ENCODE measurements around the gene HSFX1.

The HSFX1 gene

GRCh38 chrX:149803458-149804062, 29.7 kb downstream of the HSFX1 start:
- no peak for DNase-seq (ENCODE audit: extremely low read depth in 1 of 2, low read depth in 1 of 2)

DNA sequence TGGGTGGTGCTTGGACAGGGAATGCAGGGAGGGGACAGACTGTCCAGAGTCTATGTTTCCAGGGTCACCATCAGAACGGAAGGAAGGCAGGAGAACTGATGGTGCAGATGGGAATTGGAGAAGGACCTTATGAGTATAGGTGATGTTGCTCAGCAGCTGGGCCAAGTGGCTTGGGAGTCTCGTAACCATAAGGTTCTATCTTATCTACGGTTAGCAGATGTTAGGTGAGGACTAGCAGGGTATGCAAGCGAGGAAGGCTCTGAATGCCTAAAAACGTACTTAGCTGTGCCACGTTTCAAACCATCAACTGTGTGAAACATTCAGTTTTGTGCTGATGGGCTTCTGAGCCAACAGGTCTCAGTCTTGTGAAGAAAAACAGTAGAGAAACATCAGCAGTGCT, 30.2 kb downstream of the HSFX1 start:
- no peak for DNase-seq (ENCODE audit: extremely low read depth in 1 of 2, low read depth in 1 of 2)

DNA sequence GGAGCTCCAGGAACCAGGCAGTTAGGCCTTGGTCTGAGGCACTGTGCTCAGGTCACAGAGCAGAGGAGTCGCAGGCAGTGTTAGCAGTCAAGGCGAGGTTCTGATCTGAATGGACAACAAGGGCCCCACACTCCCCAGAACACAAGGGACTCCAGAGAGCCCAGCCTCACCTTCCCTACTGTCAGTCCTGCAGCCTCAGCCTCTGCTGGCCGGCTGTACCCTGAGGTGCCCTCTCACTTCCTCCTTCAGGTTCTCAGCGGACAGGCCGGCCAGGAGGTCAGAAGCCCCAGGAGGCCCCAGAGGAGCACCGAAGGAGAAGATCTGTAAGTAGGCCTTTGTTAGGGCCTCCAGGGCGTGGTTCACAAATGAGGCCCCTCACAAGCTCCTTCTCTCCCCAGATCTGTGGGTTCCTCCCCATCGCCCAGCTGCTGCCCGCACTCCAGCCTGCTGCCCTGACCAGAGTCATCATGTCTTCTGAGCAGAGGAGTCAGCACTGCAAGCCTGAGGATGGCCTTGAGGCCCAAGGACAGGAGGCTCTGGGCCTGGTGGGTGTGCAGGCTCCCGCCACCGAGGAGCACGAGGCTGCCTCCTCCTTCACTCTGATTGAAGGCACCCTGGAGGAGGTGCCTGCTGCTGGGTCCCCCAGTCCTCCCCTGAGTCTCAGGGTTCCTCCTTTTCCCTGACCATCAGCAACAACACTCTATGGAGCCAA, 34.0 kb downstream of the HSFX1 start:
- no peak for DNase-seq (ENCODE audit: extremely low read depth in 1 of 2, low read depth in 1 of 2)

DNA sequence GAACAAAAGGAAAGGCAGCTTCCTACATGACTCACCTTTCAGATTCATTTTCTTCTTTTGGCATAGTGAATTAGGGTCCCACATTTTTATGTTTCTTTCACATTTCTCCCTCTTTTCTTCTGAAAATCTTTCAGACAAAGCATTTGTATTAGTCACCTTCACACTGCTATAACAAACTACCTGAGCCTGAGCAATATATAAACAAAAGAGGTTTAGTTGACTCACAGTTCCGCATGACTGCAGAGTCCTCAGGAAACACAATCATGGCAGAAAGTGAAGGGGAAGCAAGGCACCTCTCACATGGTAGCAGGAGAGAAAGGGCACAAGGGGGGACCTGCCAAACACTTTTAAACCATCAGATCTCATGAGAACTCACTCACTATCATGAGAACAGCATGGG, 44.8 kb downstream of the HSFX1 start:
- no peak for DNase-seq (ENCODE audit: extremely low read depth in 1 of 2, low read depth in 1 of 2)

DNA sequence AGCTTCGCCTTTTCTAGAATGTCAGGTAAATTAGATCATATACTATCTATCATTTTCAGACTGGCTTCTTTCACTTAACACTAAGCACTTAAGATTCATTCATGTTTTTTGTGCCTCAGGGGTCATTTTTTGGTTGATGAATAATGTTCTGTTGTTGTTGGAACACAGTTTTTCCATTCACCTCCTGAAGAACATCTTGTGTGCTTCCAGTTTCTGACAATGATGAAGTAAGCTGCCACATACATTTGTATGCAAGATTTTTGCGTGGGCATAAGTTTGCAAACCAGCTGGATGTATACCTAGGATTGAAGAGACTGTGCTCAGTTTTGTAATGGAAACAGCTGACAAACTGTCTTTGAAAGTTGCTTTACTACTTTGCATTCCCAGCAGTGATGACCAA, 45.5 kb downstream of the HSFX1 start:
- no peak for DNase-seq (ENCODE audit: extremely low read depth in 1 of 2, low read depth in 1 of 2)

DNA sequence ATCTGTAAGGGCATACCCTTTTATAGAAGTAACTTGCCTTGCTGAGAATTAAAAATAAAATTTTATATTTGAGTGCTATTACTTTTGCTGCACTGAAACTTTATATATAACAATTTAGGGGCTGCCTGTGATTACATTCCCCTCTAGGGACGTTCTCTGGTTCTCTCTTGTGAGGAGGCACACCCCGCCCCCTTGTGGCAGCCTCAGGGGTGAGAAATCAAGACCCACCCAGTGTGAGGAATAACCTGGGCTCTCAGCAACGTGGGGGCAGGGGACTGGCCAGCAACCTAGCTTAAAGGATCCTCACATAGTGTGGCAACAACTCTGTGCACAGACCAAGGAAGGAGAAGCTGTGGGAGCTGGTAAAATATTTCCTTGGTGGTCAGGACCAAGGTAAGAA, 51.6 kb downstream of the HSFX1 start:
- DNase-seq (ENCODE audit: extremely low read depth in 1 of 2, low read depth in 1 of 2): peak in 1 of 2 donors; percentile 5
